ENCODE results near the gene ATG5.

Gene ATG5

GRCh38 chr6:106325336-106326178, at the start of gene ATG5:
Gene ATG5, minus strand, starts transcription at chr6:106325760. Its CDS starts 9,552 bp downstream, at chr6:106316208.
- DNase-seq (ENCODE audit: low read depth, low spot score): peak; percentile 96
- H3K27ac ChIP-seq: peak within 1 kb of the TSS; percentile 97

- DNase-seq (ENCODE audit: low read depth, low spot score): no peak
- H3K27ac ChIP-seq: peak overlapping the region; percentile 97
Measured at GRCh38 chr6:106373502-106374239, 48.1 kb upstream of the ATG5 start.

GRCh38 chr6:106372838-106373501, 47.4 kb upstream of the ATG5 start:
- DNase-seq (ENCODE audit: low read depth, low spot score): peak; percentile 82
- peak overlapping the region; percentile 97 for H3K27ac ChIP-seq

GRCh38 chr6:106370639-106371038, 45.1 kb upstream of the ATG5 start:
- H3K27ac ChIP-seq: peak overlapping the region; percentile 97
- peak; percentile 69 for DNase-seq (ENCODE audit: low read depth, low spot score)

GRCh38 chr6:106369739-106370138, 44.2 kb upstream of the ATG5 start:
- H3K27ac ChIP-seq: peak overlapping the region; percentile 97
- DNase-seq (ENCODE audit: low read depth, low spot score): no peak

- H3K27ac ChIP-seq: peak overlapping the region; percentile 72
- no peak for DNase-seq (ENCODE audit: low read depth, low spot score)
Measured at GRCh38 chr6:106363401-106364138, 38.0 kb upstream of the ATG5 start.

GRCh38 chr6:106360989-106361430, 35.5 kb upstream of the ATG5 start:
- H3K27ac ChIP-seq: peak overlapping the region; percentile 72
- DNase-seq (ENCODE audit: low read depth, low spot score): no peak

- no peak for DNase-seq (ENCODE audit: low read depth, low spot score)
Measured at GRCh38 chr6:106360410-106360988, 34.9 kb upstream of the ATG5 start, which contains the start of gene CRYBG1. Gene CRYBG1, plus strand, starts transcription at chr6:106360717. Its CDS starts 192 bp downstream, at chr6:106360909.

GRCh38 chr6:106359959-106360409, 34.4 kb upstream of the ATG5 start:
- peak overlapping the region; percentile 72 for H3K27ac ChIP-seq
- no peak for DNase-seq (ENCODE audit: low read depth, low spot score)

More at GRCh38 chr6:106360410-106360988, 34.9 kb upstream of the ATG5 start, which contains the start of gene CRYBG1:
- H3K27ac ChIP-seq: peak within 1 kb of the TSS; percentile 72

GRCh38 chr6:106356378-106356777, 30.8 kb upstream of the ATG5 start:
- DNase-seq (ENCODE audit: low read depth, low spot score): peak; percentile 55
- H3K27ac ChIP-seq: peak overlapping the region; percentile 34

GRCh38 chr6:106347219-106347618, 21.7 kb upstream of the ATG5 start:
- no peak overlapping the region for H3K27ac ChIP-seq
- no peak for DNase-seq (ENCODE audit: low read depth, low spot score)

- peak overlapping the region; percentile 62 for H3K27ac ChIP-seq
- peak; percentile 63 for DNase-seq (ENCODE audit: low read depth, low spot score)
Measured at GRCh38 chr6:106339334-106340029, 13.9 kb upstream of the ATG5 start.

GRCh38 chr6:106334646-106335448, 9.3 kb upstream of the ATG5 start:
- DNase-seq (ENCODE audit: low read depth, low spot score): no peak
- H3K27ac ChIP-seq: no peak overlapping the region

- DNase-seq (ENCODE audit: low read depth, low spot score): no peak
- peak overlapping the region; percentile 97 for H3K27ac ChIP-seq
Measured at GRCh38 chr6:106324726-106325335, 729 bp downstream of the ATG5 start.

GRCh38 chr6:106321940-106322339, 3.6 kb downstream of the ATG5 start:
- no peak for DNase-seq (ENCODE audit: low read depth, low spot score)
- no peak overlapping the region for H3K27ac ChIP-seq

GRCh38 chr6:106318851-106319250, 6.7 kb downstream of the ATG5 start:
- H3K27ac ChIP-seq: no peak overlapping the region
- DNase-seq (ENCODE audit: low read depth, low spot score): no peak

- no peak overlapping the region for H3K27ac ChIP-seq
- DNase-seq (ENCODE audit: low read depth, low spot score): no peak
Measured at GRCh38 chr6:106318061-106318460, 7.5 kb downstream of the ATG5 start.

GRCh38 chr6:106316375-106316766, 9.2 kb downstream of the ATG5 start:
- H3K27ac ChIP-seq: no peak overlapping the region

More at GRCh38 chr6:106316375-106316766, 9.2 kb downstream of the ATG5 start:
- no peak for DNase-seq (ENCODE audit: low read depth, low spot score)

Measured in epithelial cell of prostate (primary cell).